Peyer's patch (tissue), 4 donors: ENCODE data around the gene DAPK1.

Source experiments
- CTCF ChIP-seq, 6 experiments: fragments of 450-650 bp in 4 of 6; fragments of 200-600 bp in 2 of 6; sonication (generic) in 1 of 6; IDR thresholded peaks; one replicate each; pipeline ENCODE4 v1.5.1; 2017 to 2019; ENCODE audit warnings: antibody characterized with exemption in 6 of 6, mild to moderate bottlenecking in 3 of 6, moderate library complexity in 1 of 6
- POLR2A ChIP-seq, 2 donors: fragments of 450-650 bp; IDR thresholded peaks; one replicate each; pipeline ENCODE4 v1.5.1; 2017; ENCODE audit warnings: antibody characterized with exemption in 2 of 2, mild to moderate bottlenecking in 2 of 2, moderate library complexity in 2 of 2

GRCh38 chr9:87613265-87614111 lies 115.8 kb downstream of the DAPK1 start:
- TF ChIP-seq POLR2A (IDR thresholded peaks at IDR 0.05) (no peak), CTCF (IDR thresholded peaks at IDR 0.05) (no peak)
